Measurements from ENCODE around the gene TRIL. TPM values are rescaled to one million over a fixed set of nuclear protein-coding genes. Genes with fewer than 3 reads are reported as not detected.

The TRIL gene
- total RNA-seq, 1 experiment from 2014 or later = 0.47 TPM

- no TSS peak for BruUV-seq (replicated peaks)
- no peaks in the 10 kb centered on the region for H3K9me3 Mint-ChIP-seq (ENCODE audit: low read depth, unreplicated experiment)
- H3K27ac Mint-ChIP-seq (ENCODE audit: unreplicated experiment) = no peak overlapping the region
- peak overlapping the region; percentile 93 for H3K4me3 Mint-ChIP-seq (ENCODE audit: low read depth, unreplicated experiment)
- H3K4me1 Mint-ChIP-seq (ENCODE audit: low read depth, unreplicated experiment) = peaks cover 14% of the 10 kb centered on the region
- no peak for TF ChIP-seq CTCF (IDR thresholded peaks at IDR 0.05; ENCODE audit: unreplicated experiment)
- intact Hi-C loops (cut with micrococcal nuclease; ENCODE audit: unreplicated experiment) = no loop called here
- CTCF ChIA-PET = interaction anchor here (0.6 to 3.0 kb wide), 30 partner anchors 9 to 451 kb away, joined by 3 to 77 read pairs (median 4); partner anchors contain the start of genes CHN2 and CPVL
- DNase-seq = no peak
- no peaks in the 10 kb centered on the region for H3K27me3 Mint-ChIP-seq (ENCODE audit: unreplicated experiment)
- H3K36me3 Mint-ChIP-seq (ENCODE audit: insufficient read depth, unreplicated experiment) = peaks cover 21% of the 10 kb centered on the region
Measured at GRCh38 chr7:28957064-28957750, 923 bp downstream of the TRIL start.

GRCh38 chr7:28956608-28957063 lies 1.5 kb downstream of the TRIL start:
- CTCF ChIA-PET = interaction anchor here (0.6 to 3.0 kb wide), 36 partner anchors 9 to 452 kb away, joined by 3 to 77 read pairs (median 4); partner anchors contain the start of genes CHN2 and CPVL
- intact Hi-C loops (cut with micrococcal nuclease; ENCODE audit: unreplicated experiment) = loop anchor here (1.0 kb wide), 2 partner anchors 30 to 150 kb away; no protein-coding TSS in a partner anchor
- no TSS peak for BruUV-seq (replicated peaks)
- Mint-ChIP-seq H3K27ac (ENCODE audit: unreplicated experiment) (no peak overlapping the region), H3K4me1 (ENCODE audit: low read depth, unreplicated experiment) (peaks cover 14% of the 10 kb centered on the region), H3K27me3 (ENCODE audit: unreplicated experiment) (no peaks in the 10 kb centered on the region), H3K4me3 (ENCODE audit: low read depth, unreplicated experiment) (peak overlapping the region; percentile 93), H3K36me3 (ENCODE audit: insufficient read depth, unreplicated experiment) (peaks cover 21% of the 10 kb centered on the region), H3K9me3 (ENCODE audit: low read depth, unreplicated experiment) (no peaks in the 10 kb centered on the region)
- peak; percentile 82 for TF ChIP-seq CTCF (IDR thresholded peaks at IDR 0.05; ENCODE audit: unreplicated experiment)
- peak; percentile 91 for DNase-seq

GRCh38 chr7:28955718-28956607 lies 2.2 kb downstream of the TRIL start:
- no peaks in the 10 kb centered on the region for H3K9me3 Mint-ChIP-seq (ENCODE audit: low read depth, unreplicated experiment)
- H3K27ac Mint-ChIP-seq (ENCODE audit: unreplicated experiment) = peak overlapping the region; percentile 35
- peaks cover 21% of the 10 kb centered on the region for H3K36me3 Mint-ChIP-seq (ENCODE audit: insufficient read depth, unreplicated experiment)
- peak; percentile 91 for TF ChIP-seq CTCF (IDR thresholded peaks at IDR 0.05; ENCODE audit: unreplicated experiment)
- BruUV-seq (replicated peaks) = no TSS peak
- peak overlapping the region; percentile 93 for H3K4me3 Mint-ChIP-seq (ENCODE audit: low read depth, unreplicated experiment)
- peaks cover 14% of the 10 kb centered on the region for H3K4me1 Mint-ChIP-seq (ENCODE audit: low read depth, unreplicated experiment)
- H3K27me3 Mint-ChIP-seq (ENCODE audit: unreplicated experiment) = no peaks in the 10 kb centered on the region
- DNase-seq = peak; percentile 93
- intact Hi-C loops (cut with micrococcal nuclease; ENCODE audit: unreplicated experiment) = loop anchor here (1.0 kb wide), 3 partner anchors 30 to 150 kb away; no protein-coding TSS in a partner anchor
- CTCF ChIA-PET = interaction anchor here (0.6 to 3.0 kb wide), 36 partner anchors 8 to 453 kb away, joined by 3 to 77 read pairs (median 4); partner anchors contain the start of gene CPVL

DNA sequence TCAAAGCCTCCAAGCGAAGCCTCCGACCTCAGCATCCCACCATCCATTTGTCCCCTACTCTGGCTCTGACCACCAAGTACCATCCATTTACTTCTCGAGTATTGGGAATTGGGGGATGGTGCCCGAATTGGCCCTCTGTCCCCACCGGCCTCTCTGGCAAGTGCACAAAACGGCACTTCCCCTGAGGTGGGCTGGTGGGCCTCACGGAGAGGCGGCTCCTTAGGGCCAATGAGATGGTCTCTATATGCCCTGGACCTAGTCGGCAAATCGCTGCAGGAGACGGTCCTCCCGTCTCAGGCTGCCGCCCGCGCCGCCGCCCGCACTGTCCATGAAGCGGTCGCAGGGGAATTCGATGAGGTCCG lies 2.8 kb downstream of the TRIL start:
- Mint-ChIP-seq H3K4me3 (ENCODE audit: low read depth, unreplicated experiment) (peak overlapping the region; percentile 93), H3K27me3 (ENCODE audit: unreplicated experiment) (no peaks in the 10 kb centered on the region), H3K36me3 (ENCODE audit: insufficient read depth, unreplicated experiment) (peaks cover 21% of the 10 kb centered on the region), H3K4me1 (ENCODE audit: low read depth, unreplicated experiment) (peaks cover 13% of the 10 kb centered on the region), H3K27ac (ENCODE audit: unreplicated experiment) (peak overlapping the region; percentile 35), H3K9me3 (ENCODE audit: low read depth, unreplicated experiment) (no peaks in the 10 kb centered on the region)
- CTCF ChIA-PET = interaction anchor here (0.6 to 3.0 kb wide), 10 partner anchors 21 to 380 kb away, joined by 3 to 77 read pairs (median 14); no protein-coding TSS in a partner anchor
- DNase-seq = no peak
- intact Hi-C loops (cut with micrococcal nuclease; ENCODE audit: unreplicated experiment) = loop anchor here (1.0 kb wide), 1 partner anchor 33 kb away; no protein-coding TSS in a partner anchor
- no TSS peak for BruUV-seq (replicated peaks)
- TF ChIP-seq CTCF (IDR thresholded peaks at IDR 0.05; ENCODE audit: unreplicated experiment) = no peak
